H9 (cell line): ENCODE data around the gene DHCR7. TPM values are rescaled to one million over a fixed set of nuclear protein-coding genes. Genes with fewer than 3 reads are reported as not detected.

Experiments used
- DNase-seq: peaks from one replicate; pipeline ENCODE4 v3.0.0-alpha.2; 2017
- H2AFZ ChIP-seq: one replicate; pipeline ENCODE4 v1.6.1; 2013; ENCODE audit warnings: mild to moderate bottlenecking, low read length, control low read depth, moderate library complexity
- H2AK5ac ChIP-seq: 2 replicates; pipeline ENCODE4 v1.6.1; 2013; ENCODE audit warnings: low read length, control low read depth, mixed read lengths; ENCODE audit not compliant: insufficient read length
- H2BK120ac ChIP-seq: one replicate; pipeline ENCODE4 v1.6.1; 2013; ENCODE audit warnings: low read depth, mild to moderate bottlenecking, low read length, control low read depth, inconsistent platforms; ENCODE audit not compliant: poor library complexity, severe bottlenecking
- H2BK12ac ChIP-seq: 2 replicates; pipeline ENCODE4 v1.6.1; 2013; ENCODE audit warnings: low read length, control low read depth, mixed read lengths, low read depth; ENCODE audit not compliant: insufficient read length
- H2BK15ac ChIP-seq: 2 replicates; pipeline ENCODE4 v1.6.1; 2013; ENCODE audit warnings: low read depth, low read length, control low read depth
- H2BK20ac ChIP-seq: one replicate; pipeline ENCODE4 v1.6.1; 2013; ENCODE audit warnings: low read depth, mild to moderate bottlenecking, low read length, control low read depth, inconsistent platforms; ENCODE audit not compliant: poor library complexity, severe bottlenecking
- H2BK5ac ChIP-seq: 2 replicates; pipeline ENCODE4 v1.6.1; 2013; ENCODE audit warnings: low read length, control low read depth, mixed read lengths; ENCODE audit not compliant: insufficient read length
- H3K14ac ChIP-seq: 2 replicates; pipeline ENCODE4 v1.6.1; 2013; ENCODE audit warnings: low read length, control low read depth; ENCODE audit not compliant: insufficient read depth
- H3K18ac ChIP-seq: 2 replicates; pipeline ENCODE4 v1.6.1; 2013; ENCODE audit warnings: low read depth, mild to moderate bottlenecking, mixed read lengths, low read length, control low read depth; ENCODE audit not compliant: insufficient read length
- H3K23ac ChIP-seq: 2 replicates; pipeline ENCODE4 v1.6.1; 2013; ENCODE audit warnings: low read length, control low read depth, mixed read lengths, low read depth; ENCODE audit not compliant: insufficient read length
- H3K23me2 ChIP-seq: 2 replicates; pipeline ENCODE4 v1.6.1; 2013; ENCODE audit warnings: low read depth, mild to moderate bottlenecking, mixed read lengths, low read length, control low read depth; ENCODE audit not compliant: insufficient read length, poor library complexity, severe bottlenecking
- H3K27ac ChIP-seq: 2 replicates; pipeline ENCODE4 v1.5.1; 2013; ENCODE audit warnings: low read length, control low read depth, mixed read lengths, low read depth; ENCODE audit not compliant: insufficient read length
- H3K27me3 ChIP-seq: 2 replicates; pipeline ENCODE4 v1.6.1; 2013; ENCODE audit warnings: low read length, control low read depth, inconsistent platforms; ENCODE audit not compliant: insufficient read depth
- H3K4ac ChIP-seq: 2 replicates; pipeline ENCODE4 v1.6.1; 2013; ENCODE audit warnings: low read depth, mild to moderate bottlenecking, control low read depth, inconsistent platforms, low read length, moderate library complexity
- H3K4me1 ChIP-seq: 2 replicates; pipeline ENCODE4 v1.6.1; 2013; ENCODE audit warnings: low read length, control low read depth, inconsistent platforms; ENCODE audit not compliant: insufficient read depth
- H3K4me2 ChIP-seq: 2 replicates; pipeline ENCODE4 v1.6.1; 2013; ENCODE audit warnings: low read length, control low read depth, mixed read lengths; ENCODE audit not compliant: insufficient read length, insufficient read depth
- H3K56ac ChIP-seq: 2 replicates; pipeline ENCODE4 v1.6.1; 2013; ENCODE audit warnings: low read depth, mild to moderate bottlenecking, mixed read lengths, low read length, control low read depth; ENCODE audit not compliant: insufficient read length
- H3K79me1 ChIP-seq: 2 replicates; pipeline ENCODE4 v1.6.1; 2013; ENCODE audit warnings: low read depth, mild to moderate bottlenecking, moderate library complexity, low read length, control low read depth, inconsistent platforms; ENCODE audit not compliant: insufficient read depth, poor library complexity, severe bottlenecking
- H3K79me2 ChIP-seq: 2 replicates; pipeline ENCODE4 v1.6.1; 2013; ENCODE audit warnings: low read length, control low read depth, inconsistent platforms; ENCODE audit not compliant: insufficient read depth
- H3K9ac ChIP-seq: 2 replicates; pipeline ENCODE4 v1.6.1; 2013; ENCODE audit warnings: low read length, control low read depth, mixed read lengths; ENCODE audit not compliant: insufficient read length; ENCODE audit errors: extremely low read depth
- H3K9me3 ChIP-seq: one replicate; pipeline ENCODE4 v1.6.1; 2013; ENCODE audit warnings: low read depth, low read length, inconsistent platforms; ENCODE audit not compliant: control insufficient read depth
- H3T11ph ChIP-seq: one replicate; pipeline ENCODE4 v1.6.1; 2013; ENCODE audit warnings: mild to moderate bottlenecking, low read length, control low read depth, inconsistent platforms
- H4K20me1 ChIP-seq: one replicate; pipeline ENCODE4 v1.6.1; 2013; ENCODE audit not compliant: control insufficient read depth, insufficient read length, insufficient read depth
- H4K5ac ChIP-seq: 2 replicates; pipeline ENCODE4 v1.6.1; 2013; ENCODE audit warnings: low read depth, mild to moderate bottlenecking, mixed read lengths, low read length, control low read depth; ENCODE audit not compliant: insufficient read length
- H4K8ac ChIP-seq: replicated peaks from 2 replicates; pipeline ENCODE4 v1.6.1; 2013; ENCODE audit warnings: low read length, control low read depth, mixed read lengths, low read depth; ENCODE audit not compliant: insufficient read length
- H4K91ac ChIP-seq: 2 replicates; pipeline ENCODE4 v1.6.1; 2013; ENCODE audit warnings: low read depth, mild to moderate bottlenecking, moderate library complexity, mixed read lengths, low read length, control low read depth; ENCODE audit not compliant: insufficient read length
- H3K27ac Mint-ChIP-seq, 3 experiments: 2 replicates in 2 of 3; 3 replicates in 1 of 3; pipeline ENCODE4 v1.8.0; 2020 to 2021; ENCODE audit warnings: mixed read lengths in 3 of 3, mild to moderate bottlenecking in 1 of 3, moderate library complexity in 1 of 3
- H3K27me3 Mint-ChIP-seq: 2 replicates; pipeline ENCODE4 v1.8.0; 2021; ENCODE audit warnings: low read depth, mild to moderate bottlenecking, moderate library complexity, mixed read lengths
- H3K36me3 Mint-ChIP-seq, 3 experiments: 2 replicates in 2 of 3; 3 replicates in 1 of 3; pipeline ENCODE4 v1.8.0; 2020 to 2021; ENCODE audit warnings: low read depth in 3 of 3, mixed read lengths in 3 of 3; ENCODE audit not compliant: insufficient read depth in 1 of 3
- H3K4me1 Mint-ChIP-seq, 2 experiments: 2 replicates each; pipeline ENCODE4 v1.8.0; 2020; ENCODE audit warnings: mixed read lengths in 2 of 2
- H3K4me3 Mint-ChIP-seq, 2 experiments: 2 replicates in 1 of 2; 3 replicates in 1 of 2; pipeline ENCODE4 v1.8.0; 2020 to 2021; ENCODE audit warnings: mild to moderate bottlenecking in 2 of 2, mixed read lengths in 2 of 2, moderate library complexity in 1 of 2
- H3K9me3 Mint-ChIP-seq, 2 experiments: 2 replicates in 1 of 2; 3 replicates in 1 of 2; pipeline ENCODE4 v1.8.0; 2020; ENCODE audit warnings: mild to moderate bottlenecking in 2 of 2, mixed read lengths in 2 of 2, moderate library complexity in 1 of 2
- CTCF ChIP-seq: fragments of 200-600 bp; sonication (generic); conservative IDR thresholded peaks from 3 replicates; pipeline ENCODE4 v1.8.0; 2021; ENCODE audit warnings: antibody characterized with exemption, mild to moderate bottlenecking
- WGBS: extraction: QIAGEN DNeasy Blood & Tissue Kit; methylation state at CpG from one replicate; pipeline ENCODE4 v1.1.7; 2013; ENCODE audit warnings: missing lambda C conversion rate, low lambda C conversion rate, mixed read lengths; ENCODE audit not compliant: insufficient read length; ENCODE audit errors: extremely low coverage; 5-methylcytosine and 5-hydroxymethylcytosine counted together
- total RNA-seq: library from RNA; stranded (reverse); gene quantifications from 2 replicates; pipeline ENCODE4 v1.2.1, GENCODE V29; 2021

DHCR7 gene
- total RNA-seq, 1 experiment from 2014 or later = 124 TPM

- Histone ChIP-seq H3K4ac (no peak overlapping the region), H3T11ph (no peak overlapping the region), H3K27me3 (no peaks in the 10 kb centered on the region), H3K79me1 (no peaks in the 10 kb centered on the region), H2BK15ac (no peak overlapping the region), H3K4me1 (no peaks in the 10 kb centered on the region), H2BK5ac (no peak overlapping the region), H3K14ac (no peak overlapping the region), H2BK20ac (no peak overlapping the region), H3K27ac (no peak overlapping the region), H3K79me2 (no peaks in the 10 kb centered on the region), H4K20me1 (no peaks in the 10 kb centered on the region), H4K5ac (no peak overlapping the region), H2BK120ac (no peak overlapping the region), H4K91ac (no peak overlapping the region), H2BK12ac (no peak overlapping the region), H3K23me2 (no peaks in the 10 kb centered on the region), H3K9me3 (no peaks in the 10 kb centered on the region), H3K56ac (no peak overlapping the region), H2AFZ (no peak overlapping the region), H3K18ac (no peak overlapping the region), H2AK5ac (no peak overlapping the region), H3K23ac (no peak overlapping the region), H3K4me2 (no peak overlapping the region), H4K8ac (no peak overlapping the region), H3K9ac (no peak overlapping the region)
- TF ChIP-seq CTCF = no peak
- Mint-ChIP-seq H3K4me1 (peaks cover 4 to 7% of the 10 kb centered on the region in 2 experiments; a peak in 3 of 4 replicates), H3K36me3 (peaks cover 13 to 38% (median 30%) of the 10 kb centered on the region in 3 experiments; a peak in 6 of 7 replicates), H3K27ac (peak overlapping the region in 1 of 3 experiments; percentile 46; a peak in 3 of 7 replicates), H3K27me3 (no peaks in the 10 kb centered on the region; the same call in 1 of the 2 replicates), H3K9me3 (peaks cover 0 to 5% of the 10 kb centered on the region in 2 experiments; a peak in 3 of 5 replicates), H3K4me3 (no peak overlapping the region)
- DNase-seq = no peak
- WGBS = no CpG with 5 or more reads among the region's 7 CpGs
Observed at GRCh38 chr11:71432761-71433647, 15.2 kb downstream of the DHCR7 start.
